HepG2 (cell line): ENCODE data around the gene SYNJ2. TPM values are rescaled to one million over a fixed set of nuclear protein-coding genes. Genes with fewer than 3 reads are reported as not detected.

Experiments
- ATAC-seq: fragments of 200-7000 bp; cut with Tn5 transposase; 3 replicates; pipeline ENCODE4 v1.9.1; 2020; ENCODE audit warnings: mild to moderate bottlenecking, moderate library complexity
- BruUV-seq: library from RNA; stranded (reverse); fragments of 400-500 nt; replicated peaks from 2 replicates; lab custom pipeline; 2021; lab: Mats Ljungman, UMichigan
- CTCF ChIA-PET: fragments of 300-600 bp; formaldehyde crosslinking; extraction: SDS; loops from one replicate; lab custom pipeline; 2021; ENCODE audit warnings: low total read pairs, inconsistent platforms, low intra/inter-chr PET ratio; lab: Yijun Ruan, JAX
- POLR2A ChIA-PET: fragments of 350-600 bp; sonication (Branson Sonifier 250); formaldehyde crosslinking; loops from one replicate; lab custom pipeline; 2020; ENCODE audit warnings: antibody characterized with exemption, inconsistent platforms; lab: Yijun Ruan, JAX
- DNase-seq: peaks from one replicate; pipeline ENCODE4 v3.0.0-alpha.2; 2015; ENCODE audit warnings: low spot score
- FAIRE-seq: peaks from 3 replicates; lab custom pipeline; 2011; peaks lifted over from hg19 to GRCh38; lab: Jason Lieb, UNC
- H2AFZ ChIP-seq: one replicate; pipeline ENCODE4 v1.6.1; 2011; ENCODE audit warnings: low read length, inconsistent platforms
- H3K27ac ChIP-seq: fragments of 300-600 bp; 3 replicates; pipeline ENCODE4 v1.8.0; 2011; ENCODE audit warnings: mixed run types, mild to moderate bottlenecking, mixed read lengths, low read length, inconsistent platforms; ENCODE audit not compliant: insufficient read depth; ENCODE audit errors: extremely low read length
- H3K27me3 ChIP-seq, 2 experiments: fragments of 200-600 bp in 1 of 2; 2 replicates in 1 of 2; 3 replicates in 1 of 2; pipeline versions ENCODE4 v1.6.0 to v1.8.0; 2011; ENCODE audit warnings: low read length in 2 of 2, mild to moderate bottlenecking in 2 of 2, moderate library complexity in 2 of 2, inconsistent platforms in 1 of 2; ENCODE audit not compliant: insufficient read depth in 2 of 2, control insufficient read depth in 1 of 2
- H3K36me3 ChIP-seq, 2 experiments: fragments of 200-600 bp in 1 of 2; replicated peaks in 1 of 2; 2 replicates in 1 of 2; 3 replicates in 1 of 2; pipeline versions ENCODE4 v1.5.1 to v1.8.0; 2011; ENCODE audit warnings: low read length in 2 of 2, inconsistent platforms in 1 of 2; ENCODE audit not compliant: insufficient read depth in 2 of 2, control insufficient read depth in 1 of 2
- H3K4me1 ChIP-seq: 2 replicates; pipeline ENCODE4 v1.5.1; 2012; ENCODE audit warnings: low read length, inconsistent platforms; ENCODE audit not compliant: insufficient read depth
- H3K4me2 ChIP-seq: 2 replicates; pipeline ENCODE4 v1.6.0; 2011; ENCODE audit warnings: low read depth, low read length, inconsistent platforms
- H3K4me3 ChIP-seq, 3 experiments: fragments of 200-600 bp in 1 of 3; sonication (generic), shearing (Covaris generic) in 1 of 3; replicated peaks in 1 of 3; 2 replicates each; pipeline ENCODE4 v1.5.1; 2011 to 2016; ENCODE audit warnings: low read length in 3 of 3, inconsistent platforms in 2 of 3, low read depth in 2 of 3, mild to moderate bottlenecking in 2 of 3, control low read depth in 1 of 3, mixed read lengths in 1 of 3; ENCODE audit not compliant: insufficient read depth in 1 of 3
- H3K79me2 ChIP-seq: one replicate; pipeline ENCODE4 v1.6.1; 2011; ENCODE audit warnings: low read length, inconsistent platforms; ENCODE audit not compliant: insufficient read depth
- H3K9ac ChIP-seq: 2 replicates; pipeline ENCODE4 v1.6.0; 2011; ENCODE audit warnings: mild to moderate bottlenecking, low read depth, low read length, inconsistent platforms; ENCODE audit not compliant: insufficient read depth
- H3K9me3 ChIP-seq: 2 replicates; pipeline ENCODE4 v1.5.1; 2012; ENCODE audit warnings: mild to moderate bottlenecking, low read length
- H4K20me1 ChIP-seq: 2 replicates; pipeline ENCODE4 v1.6.0; 2011; ENCODE audit warnings: inconsistent platforms, mild to moderate bottlenecking, low read length, moderate library complexity; ENCODE audit not compliant: insufficient read depth
- DNMT3B ChIP-seq: conservative IDR thresholded peaks from 2 replicates; pipeline ENCODE4 v1.6.1; 2016; ENCODE audit warnings: missing biosample characterization, control low read depth
- HDAC1 ChIP-seq: sonication (generic); formaldehyde crosslinking; IDR thresholded peaks from 2 replicates; pipeline ENCODE4 v1.5.1; 2020; ENCODE audit warnings: mild to moderate bottlenecking, missing genetic modification reagents
- HMG20A ChIP-seq: IDR thresholded peaks from 2 replicates; pipeline ENCODE4 v1.6.1; 2016; ENCODE audit warnings: borderline replicate concordance
- NR2F6 ChIP-seq, 2 experiments: IDR thresholded peaks; 2 replicates each; pipeline ENCODE4 v1.6.1; 2016; ENCODE audit warnings: antibody characterized with exemption in 1 of 2, mild to moderate bottlenecking in 1 of 2
- PCBP1 ChIP-seq: fragments of 200-400 bp; formaldehyde crosslinking; IDR thresholded peaks from 2 replicates; pipeline ENCODE4 v1.6.1; 2017; ENCODE audit warnings: mild to moderate bottlenecking, low read depth, low read length, borderline replicate concordance
- RELA ChIP-seq: sonication (generic); formaldehyde crosslinking; IDR thresholded peaks from 2 replicates; pipeline ENCODE4 v1.4.0; 2020; ENCODE audit warnings: missing genetic modification reagents
- SIX4 ChIP-seq: sonication (generic); formaldehyde crosslinking; IDR thresholded peaks from 2 replicates; pipeline ENCODE4 v1.4.0; 2020; ENCODE audit warnings: missing genetic modification reagents
- SMC3 ChIP-seq: IDR thresholded peaks from 2 replicates; pipeline ENCODE4 v1.6.1; 2011; ENCODE audit warnings: low read length, improper control_type of control experiment
- ZBTB38 ChIP-seq: sonication (generic); formaldehyde crosslinking; IDR thresholded peaks from 2 replicates; pipeline ENCODE4 v1.5.1; 2020; ENCODE audit warnings: mild to moderate bottlenecking, missing genetic modification reagents
- ZHX1 ChIP-seq: sonication (generic); formaldehyde crosslinking; IDR thresholded peaks from 2 replicates; pipeline ENCODE4 v1.8.1; 2022; ENCODE audit warnings: low read depth, mild to moderate bottlenecking, missing genetic modification reagents
- ZNF18 ChIP-seq: sonication (generic); formaldehyde crosslinking; IDR thresholded peaks from 2 replicates; pipeline ENCODE4 v1.8.0; 2022; ENCODE audit warnings: mild to moderate bottlenecking, missing genetic modification reagents; ENCODE audit not compliant: insufficient replicate concordance
- ZNF382 ChIP-seq: sonication (generic); formaldehyde crosslinking; IDR thresholded peaks from 2 replicates; pipeline ENCODE4 v1.5.0; 2020; ENCODE audit warnings: missing genetic modification reagents, mild to moderate bottlenecking, borderline replicate concordance
- ZNF547 ChIP-seq: sonication (generic); formaldehyde crosslinking; IDR thresholded peaks from 2 replicates; pipeline ENCODE4 v1.5.1; 2020; ENCODE audit warnings: mild to moderate bottlenecking, missing genetic modification reagents
- ZNF678 ChIP-seq: sonication (generic); formaldehyde crosslinking; IDR thresholded peaks from 2 replicates; pipeline ENCODE4 v1.4.0; 2020; ENCODE audit warnings: mild to moderate bottlenecking, missing genetic modification reagents
- ZNF770 ChIP-seq: sonication (generic); formaldehyde crosslinking; IDR thresholded peaks from 2 replicates; pipeline ENCODE4 v1.5.0; 2020; ENCODE audit warnings: mild to moderate bottlenecking, missing genetic modification reagents
- WGBS: methylation state at CpG from one replicate; pipeline ENCODE4 v1.1.6; 2017; ENCODE audit warnings: low lambda C conversion rate; 5-methylcytosine and 5-hydroxymethylcytosine counted together
- in situ Hi-C: cut with HindIII; loops from 2 replicates; pipeline ENCODE4 v1.10.0; 2017; ENCODE audit warnings: low pct_unique_long_range_greater_than_20kb; ENCODE audit not compliant: extremely low pct_ligation_motif_present
- intact Hi-C: fragments of 100-400 bp; cut with micrococcal nuclease; formaldehyde crosslinking; loops from one replicate; pipeline ENCODE4 v1.10.0; 2022; ENCODE audit not compliant: unreplicated experiment
- polyA plus RNA-seq, 8 experiments: library from polyadenylated mRNA; depleted of rRNA in 3 of 8; stranded (reverse) in 7 of 8; unstranded in 1 of 8; fragments of >200 nt; fragmentation: Illumina TruSeq in 4 of 8; extraction: Trizol in 4 of 8; gene quantifications; 2 replicates each; pipeline versions ENCODE4 v1.2.1 to v1.2.3, GENCODE V29; 2011 to 2016; ENCODE audit warnings: low read depth in 4 of 8, missing spikeins in 1 of 8, mixed read lengths in 1 of 8; ENCODE audit not compliant: insufficient read depth in 1 of 8
- total RNA-seq, 5 experiments: library from RNA; depleted of rRNA; stranded (reverse); fragments of >200 nt; fragmentation: Illumina TruSeq; extraction: Trizol; gene quantifications; 2 replicates each; pipeline ENCODE4 v1.2.3, GENCODE V29; 2016; ENCODE audit warnings: low read depth in 1 of 5

The SYNJ2 gene
- total and polyA plus RNA-seq, 2 of the 13 experiments (the other 11 are each of a cell fraction or from before 2014, with no cell fraction given), result 39.1 to 57.6 TPM

- DNase-seq, result peak; percentile 93
- Histone ChIP-seq H3K27ac (peak overlapping the region; percentile 42), H4K20me1 (no peaks in the 10 kb centered on the region), H3K9ac (no peak overlapping the region), H3K4me2 (peak overlapping the region; percentile 61), H2AFZ (no peak overlapping the region), H3K79me2 (peaks cover 38% of the 10 kb centered on the region), H3K36me3 (peaks cover 44 to 73% of the 10 kb centered on the region in 2 experiments), H3K27me3 (no peaks in the 10 kb centered on the region), H3K4me3 (no peak overlapping the region; a peak in 1 of 6 replicates), H3K9me3 (no peaks in the 10 kb centered on the region), H3K4me1 (peaks cover 69% of the 10 kb centered on the region)
- no TSS peak for BruUV-seq
- ChIA-PET POLR2A (interaction anchor here (1.0 to 6.3 kb wide), 10 partner anchors 10 to 80 kb away, joined by 3 to 75 read pairs (median 5); no protein-coding TSS in a partner anchor), CTCF (interaction anchor here (0.8 kb wide), 1 partner anchor 49 kb away, joined by 3 read pairs; no protein-coding TSS in a partner anchor)
- FAIRE-seq, result peak; percentile 93
- in situ Hi-C loops (no loop called here), intact Hi-C loops (loop anchor here (1.0 kb wide), 4 partner anchors 8 to 51 kb away; no protein-coding TSS in a partner anchor)
- ATAC-seq, result peak; percentile 92
- WGBS, result 22% methylated on average over 14 of the region's 14 CpGs
- TF ChIP-seq HMG20A (CRISPR knock-in tag) (peak; percentile 90; the same call in 1 of the 2 replicates), HDAC1 (peak; percentile 86), ZNF678 (CRISPR knock-in tag) (0 out of 2 replicates have a peak, but pooled peaks have one; percentile 34), ZNF770 (CRISPR knock-in tag) (peak; percentile 55), PCBP1 (no peak), ZNF547 (CRISPR knock-in tag) (peak; percentile 71; the same call in 1 of the 2 replicates), ZHX1 (CRISPR knock-in tag) (no peak), ZNF18 (CRISPR knock-in tag) (peak; percentile 44), ZNF382 (CRISPR knock-in tag) (0 out of 2 replicates have a peak, but pooled peaks have one; percentile 29), RELA (CRISPR knock-in tag) (0 out of 2 replicates have a peak, but pooled peaks have one; percentile 28), SIX4 (0 out of 2 replicates have a peak, but pooled peaks have one; percentile 63), ZBTB38 (CRISPR knock-in tag) (peak; percentile 97), NR2F6 (IDR thresholded peaks at IDR 0.05) (no peak; the same call in 1 of the 2 replicates), NR2F6 (CRISPR knock-in tag; IDR thresholded peaks at IDR 0.05) (peak; percentile 82), SMC3 (peak; percentile 27; the same call in 1 of the 2 replicates), DNMT3B (CRISPR knock-in tag) (0 out of 2 replicates have a peak, but pooled peaks have one; percentile 18)
Measured at GRCh38 chr6:158033751-158034702, 52.4 kb downstream of the SYNJ2 start.
